HG03565 (cell line): Measurements from ENCODE around the gene SLC1A6.
"Not testable (repeated sequence)": the region's sequence is repeated elsewhere in the genome, so short reads cannot be mapped to it uniquely, and the experiment has no call there.

ENCODE experiments used
- ATAC-seq: cut with Tn5 transposase; IDR thresholded peaks from one replicate; pipeline ENCODE4 v1.9.1; 2021; ENCODE audit warnings: mild to moderate bottlenecking, moderate library complexity; ENCODE audit not compliant: unreplicated experiment

Gene SLC1A6

DNA sequence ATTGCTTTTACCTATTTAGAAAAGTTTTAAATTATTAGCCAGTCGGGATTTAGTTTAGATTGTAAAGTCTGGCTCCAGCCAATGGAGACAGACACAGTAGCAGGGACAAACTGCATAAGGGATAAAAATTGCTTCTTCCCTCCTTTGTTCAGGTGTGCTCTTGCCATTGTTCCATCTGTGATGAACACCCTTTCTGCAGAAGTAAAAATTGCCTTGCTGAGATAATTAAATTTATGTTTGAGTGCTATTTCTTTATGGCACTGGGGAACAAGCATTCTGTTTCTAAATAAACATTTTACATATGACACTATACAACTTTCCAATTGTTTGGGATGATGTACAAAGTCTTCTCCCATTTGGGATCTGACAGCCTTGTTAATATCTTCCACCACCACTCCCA, 20.4 kb downstream of the SLC1A6 start:
- no peak for ATAC-seq

DNA sequence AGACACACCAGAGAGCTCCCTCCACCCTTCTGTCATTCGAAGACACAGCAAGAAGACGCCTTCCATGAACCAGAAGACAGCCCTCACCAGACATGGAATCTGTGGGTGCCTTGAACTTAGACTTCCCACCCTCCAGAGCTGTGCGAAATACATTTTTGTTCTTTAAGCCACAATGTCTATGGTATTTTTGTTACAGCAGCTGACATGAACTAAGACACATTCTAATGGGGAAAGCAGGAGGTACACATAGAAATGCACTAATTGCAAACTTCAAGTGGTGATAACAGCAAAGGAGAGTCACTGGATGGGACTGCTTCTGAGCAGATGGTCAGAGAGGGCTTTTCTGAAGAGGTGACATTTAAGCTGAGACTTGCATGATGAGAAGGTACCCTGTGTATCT, 22.2 kb downstream of the SLC1A6 start:
- ATAC-seq: no peak

DNA sequence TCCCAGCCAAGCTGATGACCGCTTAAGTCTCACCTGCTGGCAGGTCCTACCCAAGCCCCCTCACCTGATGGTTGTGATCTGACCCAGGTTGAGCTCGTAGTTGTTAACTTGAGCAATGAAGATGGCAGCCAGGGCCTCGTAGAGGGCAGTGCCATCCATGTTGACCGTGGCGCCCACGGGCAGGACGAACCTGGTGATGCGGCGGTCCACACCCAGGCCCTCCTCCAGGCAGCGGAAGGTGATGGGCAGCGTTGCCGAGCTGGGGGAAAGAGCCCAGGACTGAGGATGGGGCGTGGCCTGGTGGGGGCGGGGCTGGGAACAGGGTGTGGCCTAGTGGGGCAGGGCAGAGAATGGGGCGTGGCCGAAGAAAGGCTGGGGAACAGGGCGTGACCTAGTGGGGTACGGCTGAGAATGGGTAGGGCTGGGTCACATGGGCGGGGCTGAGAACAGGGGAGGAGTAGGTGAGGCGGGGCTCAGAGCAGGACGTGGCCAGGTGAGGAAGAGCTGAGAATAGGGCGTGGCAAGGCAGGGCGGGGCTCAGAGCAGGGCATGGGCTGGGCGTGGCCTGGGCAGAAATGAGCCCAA, 25.5 kb downstream of the SLC1A6 start:
- ATAC-seq: no peak

DNA sequence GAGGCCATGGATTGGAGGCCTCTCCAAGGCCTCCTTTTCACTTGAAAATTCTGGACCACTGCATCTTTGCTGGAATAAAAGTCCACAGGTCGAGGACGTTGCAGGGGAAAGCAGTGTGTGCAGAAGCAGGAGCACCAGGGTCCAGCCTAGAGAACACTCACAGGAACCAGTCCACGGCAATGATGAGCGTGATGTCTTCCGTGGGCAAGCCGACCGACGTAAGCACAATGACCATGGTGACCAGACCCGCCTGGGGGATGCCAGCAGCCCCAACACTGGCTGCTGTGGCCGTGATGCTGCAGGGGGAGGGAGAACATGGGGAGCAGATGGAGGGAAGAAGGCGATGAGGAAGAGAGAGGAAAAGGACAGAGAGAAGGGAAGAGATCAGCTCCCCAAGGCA, 26.9 kb downstream of the SLC1A6 start:
- ATAC-seq: no peak

DNA sequence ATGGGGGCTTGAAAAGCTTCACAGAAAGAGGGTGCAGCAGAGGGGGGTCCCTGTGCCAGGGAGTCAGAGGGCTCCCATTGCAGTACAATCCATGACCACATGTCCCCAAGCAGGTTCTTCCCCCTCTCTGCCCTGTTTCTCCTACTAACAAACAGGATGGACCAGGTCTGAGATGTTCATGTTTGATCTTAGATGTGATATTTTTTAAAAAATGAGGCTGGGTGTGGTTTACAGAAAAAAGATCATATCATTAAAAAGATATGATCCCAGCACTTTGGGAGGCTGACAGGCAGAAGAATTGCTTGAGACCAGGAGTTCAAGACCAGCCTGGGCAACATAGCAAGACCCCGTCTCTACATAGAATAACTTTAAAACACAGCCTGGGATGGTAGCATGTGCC, 29.2 kb downstream of the SLC1A6 start:
- ATAC-seq: no peak

DNA sequence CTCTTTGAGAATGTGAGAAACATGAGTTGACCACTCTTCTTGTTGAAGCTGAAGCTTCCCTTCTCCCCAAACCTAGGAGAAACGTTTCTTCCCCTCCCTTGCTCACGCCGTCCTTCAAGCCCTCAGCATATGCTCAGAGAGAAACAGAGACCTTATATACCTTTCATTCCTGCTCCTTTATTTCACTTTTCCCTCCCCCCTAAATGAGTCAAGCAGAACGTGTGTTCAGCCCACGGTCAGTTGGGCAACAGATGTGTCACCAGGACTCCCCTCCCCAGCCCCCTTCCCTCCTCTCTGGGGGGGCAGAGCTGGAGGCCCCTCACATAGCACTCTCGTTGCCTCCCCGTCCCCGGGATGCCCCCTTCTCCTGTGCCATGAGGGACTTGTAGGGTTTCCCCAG, 29.8 kb downstream of the SLC1A6 start:
- ATAC-seq: no peak

DNA sequence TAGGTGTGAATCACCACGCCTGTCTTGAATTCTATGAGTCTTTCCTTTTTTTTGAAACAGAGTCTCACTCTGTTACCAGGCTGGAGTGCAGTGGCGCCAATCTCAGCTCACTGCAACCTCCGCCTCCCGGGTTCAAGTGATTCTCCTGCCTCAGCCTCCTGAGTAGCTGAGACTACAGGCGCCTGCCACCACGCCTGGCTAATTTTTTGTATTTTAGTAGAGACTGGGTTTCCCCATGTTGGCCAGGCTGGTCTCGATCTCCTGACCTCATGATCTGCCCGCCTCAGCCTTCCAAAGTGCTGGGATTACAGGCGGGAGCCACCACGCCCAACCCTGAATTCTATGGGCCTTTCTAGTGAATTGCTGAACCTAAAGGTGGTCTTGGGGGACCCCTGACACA, 30.3 kb downstream of the SLC1A6 start:
- not testable (repeated sequence) for ATAC-seq

DNA sequence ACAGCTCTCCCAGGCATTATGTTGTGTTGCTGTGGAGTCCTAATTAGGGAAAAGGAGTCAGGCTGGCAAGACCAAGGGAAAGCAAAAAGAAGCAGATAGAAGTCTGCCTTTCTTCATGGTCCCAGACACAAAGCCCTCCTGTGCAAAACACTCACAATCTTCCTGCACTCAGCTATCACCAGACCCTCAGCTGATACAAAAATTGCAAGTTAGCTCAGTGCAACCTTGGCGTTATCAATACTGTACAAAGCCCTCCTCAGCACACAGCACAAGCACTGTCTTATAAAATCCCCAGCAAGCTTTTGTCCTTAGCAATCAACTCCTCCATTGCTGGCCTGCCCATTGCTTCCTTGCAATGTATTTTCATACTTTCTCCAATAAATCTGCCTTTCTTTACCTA, 35.2 kb downstream of the SLC1A6 start:
- ATAC-seq: no peak

DNA sequence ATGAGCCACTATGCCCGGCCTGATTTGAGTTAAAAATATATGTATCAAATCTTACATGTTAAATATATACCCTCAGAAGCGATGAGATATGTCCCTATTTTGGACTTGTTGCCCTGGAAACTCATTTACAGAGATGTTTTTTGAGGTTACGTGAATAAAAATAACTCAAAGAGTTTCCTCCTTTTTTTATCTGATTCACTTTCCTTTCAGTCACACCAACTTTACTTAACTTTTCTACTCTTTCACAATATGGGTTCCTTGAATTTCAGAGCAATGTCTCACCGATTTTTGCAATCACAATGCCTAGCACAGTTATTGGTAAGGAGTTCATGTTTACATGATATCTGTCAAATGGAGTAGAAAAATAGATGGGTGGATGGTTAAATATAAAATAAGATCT, 36.1 kb downstream of the SLC1A6 start:
- no peak for ATAC-seq

DNA sequence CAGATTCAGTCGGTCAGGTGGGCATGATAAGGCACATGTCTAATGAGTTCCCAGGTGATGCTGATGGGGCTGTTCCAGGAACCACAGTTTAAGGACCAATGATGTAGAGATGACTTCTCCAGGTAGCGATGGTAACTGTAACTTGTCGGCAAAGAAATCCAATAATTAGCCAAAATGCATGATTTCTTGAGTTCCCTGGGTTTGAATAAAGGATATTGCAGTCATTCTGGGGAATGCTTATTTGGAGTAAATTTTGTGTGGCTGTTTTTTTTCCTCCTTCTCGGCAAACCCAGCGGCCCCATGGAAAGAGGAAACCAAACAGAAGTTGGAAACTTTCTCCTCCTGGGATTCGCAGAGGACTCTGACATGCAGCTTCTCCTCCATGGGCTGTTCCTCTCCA, 38.5 kb downstream of the SLC1A6 start, which contains the start of gene OR7C2:
TSS of gene OR7C2 (plus strand) at position 301 of the 400 bp plus-strand sequence. CDS start at position 301, 0 bp downstream.
- no peak for ATAC-seq

DNA sequence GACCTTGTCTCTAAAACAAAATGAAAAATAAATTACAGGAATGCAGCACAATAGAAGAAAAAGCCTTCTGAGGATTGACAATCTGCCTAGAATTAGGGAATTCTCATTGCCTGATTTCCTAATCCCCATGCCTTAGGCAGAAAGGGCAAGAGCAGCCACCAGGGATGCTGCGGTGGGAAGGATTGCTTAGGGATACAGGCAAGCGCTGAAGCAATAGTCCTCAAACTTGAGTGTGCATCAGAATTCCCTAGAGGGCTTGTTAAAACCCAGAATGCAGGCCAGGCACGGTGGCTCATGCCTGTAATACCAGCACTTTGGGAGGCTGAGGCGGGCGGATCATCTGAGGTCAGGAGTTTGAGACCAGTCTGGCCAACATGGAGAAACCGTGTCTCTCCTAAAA, 39.4 kb downstream of the SLC1A6 start:
- ATAC-seq: no peak

DNA sequence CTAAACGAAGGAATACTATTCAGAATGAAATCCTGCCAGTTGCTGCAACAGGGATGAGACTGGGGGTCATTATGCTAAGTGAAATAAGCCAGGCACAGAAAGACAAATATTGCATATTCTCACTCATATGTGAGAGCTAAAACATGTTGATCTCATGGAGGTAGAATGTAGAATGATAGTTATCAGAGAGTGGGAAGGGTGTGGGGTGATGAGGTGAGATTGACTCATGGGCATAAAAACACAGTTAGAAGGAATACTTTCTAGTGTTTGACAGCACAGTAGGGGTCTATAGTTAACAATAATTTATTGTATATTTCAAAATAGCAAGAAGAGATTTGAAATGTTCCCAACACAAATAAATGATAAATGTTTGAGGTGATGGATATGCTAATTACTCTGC, 46.2 kb downstream of the SLC1A6 start:
- no peak for ATAC-seq

DNA sequence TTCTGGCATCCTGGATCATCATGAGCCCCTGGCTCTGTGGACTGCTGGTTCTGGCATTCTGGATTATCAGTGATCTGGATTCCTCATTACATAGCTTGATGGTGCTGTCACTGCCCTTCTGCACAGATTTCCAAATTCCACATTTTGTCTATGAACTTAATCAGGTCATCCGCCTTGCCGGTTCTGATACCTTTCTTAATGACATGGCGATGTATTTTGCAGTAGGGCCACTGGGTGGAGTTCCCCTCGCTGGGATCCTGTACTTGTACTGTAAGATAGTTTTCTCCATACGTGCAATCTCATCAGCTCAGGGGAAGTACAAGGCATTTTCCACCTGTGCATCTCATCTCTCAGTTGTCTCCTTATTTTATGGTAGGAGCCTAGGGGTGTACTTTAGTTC, 62.8 kb downstream of the SLC1A6 start:
- ATAC-seq: no peak

DNA sequence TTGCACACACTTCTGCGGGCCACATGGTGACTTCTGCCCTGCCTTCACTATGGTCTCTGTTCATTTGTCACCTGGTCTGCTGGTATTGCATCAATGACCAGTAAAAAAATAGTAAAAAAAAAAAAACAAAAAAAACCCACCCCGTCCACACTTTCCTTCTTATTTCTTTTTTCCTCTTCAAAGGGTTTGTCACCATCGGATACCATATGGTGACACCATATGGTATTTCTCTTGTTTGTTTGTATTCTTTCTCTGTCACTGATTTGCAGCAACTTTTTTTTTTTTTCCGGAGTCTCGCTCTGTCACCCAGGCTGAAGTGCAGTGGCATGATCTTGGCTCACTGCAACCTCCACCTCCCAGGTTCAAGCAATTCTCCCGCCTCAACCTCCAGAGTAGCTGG, 64.5 kb downstream of the SLC1A6 start:
- no peak for ATAC-seq

DNA sequence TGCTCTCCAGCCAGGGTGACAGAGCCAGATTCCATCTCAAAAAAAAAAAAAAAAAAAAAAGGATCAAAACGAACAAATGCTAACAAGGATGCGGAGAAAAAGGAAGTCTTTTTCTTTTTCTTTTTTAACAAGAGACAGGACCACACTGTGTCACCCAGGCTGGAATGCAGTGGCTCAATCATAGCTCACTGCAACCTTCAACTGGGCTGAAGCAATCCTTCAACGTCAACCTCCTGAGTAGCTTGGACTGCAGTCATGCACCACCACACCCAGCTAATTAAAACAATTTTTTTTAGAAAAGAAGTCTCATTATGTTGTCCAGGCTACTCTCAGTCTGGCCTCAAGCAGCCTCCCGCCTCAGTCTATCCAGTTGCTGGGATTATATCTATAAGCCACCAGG, 73.0 kb downstream of the SLC1A6 start:
- ATAC-seq: no peak

DNA sequence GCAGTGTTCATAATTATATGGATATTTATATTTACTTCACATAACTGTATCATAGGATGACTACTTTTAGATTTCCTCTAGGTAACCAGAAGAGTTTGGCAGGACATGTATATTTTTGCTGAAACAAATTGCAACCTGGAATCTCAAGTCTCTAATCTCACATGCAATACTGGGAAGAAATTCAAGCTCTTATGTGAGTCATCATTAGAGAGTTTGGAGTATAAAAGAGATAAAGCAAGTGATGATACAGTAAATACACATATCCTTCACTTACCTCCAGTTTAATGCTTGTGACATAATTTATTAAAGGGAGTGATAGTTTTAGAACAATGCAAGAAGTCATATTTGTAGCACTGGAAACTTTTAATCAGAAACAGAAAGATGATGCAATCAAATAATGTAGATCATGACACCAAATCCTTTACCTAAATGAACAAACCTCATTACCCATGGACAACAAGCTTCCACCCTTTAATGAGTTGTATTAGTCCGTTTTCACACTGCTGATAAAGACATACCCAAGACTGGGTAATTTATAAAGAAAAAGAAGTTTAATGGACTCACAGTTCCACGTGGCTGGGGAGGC, 77.9 kb downstream of the SLC1A6 start:
- ATAC-seq: no peak
